Measurements from ENCODE around the gene CAPN2.
A peak's percentile ranks its signal among the peaks of the same experiment; 100 is the strongest.

Gene CAPN2

DNA sequence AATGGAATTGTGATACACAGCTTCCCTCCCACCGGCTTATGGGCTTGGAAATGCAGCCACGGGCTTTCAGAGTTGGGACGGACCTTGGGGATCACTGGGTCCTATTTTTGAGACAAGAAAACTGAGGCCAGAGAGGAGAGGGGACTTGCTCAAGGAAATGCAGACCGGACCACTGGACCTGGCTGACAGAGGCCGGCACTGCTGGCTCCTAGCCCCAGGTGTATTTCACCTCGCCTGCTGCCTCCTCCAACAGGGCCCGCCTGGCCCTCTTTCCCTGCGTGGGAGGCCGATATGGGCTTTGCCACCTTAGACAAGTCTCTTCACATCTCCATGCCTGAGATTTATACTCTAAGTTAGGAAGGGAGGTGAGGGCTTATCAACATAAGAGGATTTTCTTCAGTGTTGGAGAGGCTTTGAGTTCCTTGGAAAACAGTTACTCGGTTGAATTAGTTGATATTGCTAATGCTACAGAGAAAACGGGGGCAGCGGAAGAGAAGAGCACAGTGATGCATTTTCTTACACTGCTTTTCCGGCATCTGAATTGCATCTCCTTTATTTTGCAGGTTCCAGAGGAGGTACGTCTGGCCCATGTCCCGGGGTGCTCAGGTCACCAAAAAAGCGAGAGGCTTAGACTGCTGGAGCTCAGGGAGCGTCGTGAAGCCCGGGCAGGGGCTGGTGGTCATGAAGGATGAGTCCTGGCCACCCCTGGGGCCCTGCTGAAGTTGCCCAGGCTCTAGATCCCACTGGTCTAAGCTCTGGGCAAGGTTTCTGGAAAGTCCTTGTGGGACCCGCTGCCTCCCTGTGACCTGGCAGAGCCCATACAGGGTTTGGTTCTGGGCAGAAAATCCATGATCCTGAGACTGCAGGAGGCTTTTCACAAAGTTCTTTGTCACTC is 44.7 kb downstream of the CAPN2 start:
- peak; percentile 94 for DNase-seq (ENCODE audit: insufficient read length, low spot score)
- peak; percentile 97 for FAIRE-seq
- TF ChIP-seq, protein P1, sequence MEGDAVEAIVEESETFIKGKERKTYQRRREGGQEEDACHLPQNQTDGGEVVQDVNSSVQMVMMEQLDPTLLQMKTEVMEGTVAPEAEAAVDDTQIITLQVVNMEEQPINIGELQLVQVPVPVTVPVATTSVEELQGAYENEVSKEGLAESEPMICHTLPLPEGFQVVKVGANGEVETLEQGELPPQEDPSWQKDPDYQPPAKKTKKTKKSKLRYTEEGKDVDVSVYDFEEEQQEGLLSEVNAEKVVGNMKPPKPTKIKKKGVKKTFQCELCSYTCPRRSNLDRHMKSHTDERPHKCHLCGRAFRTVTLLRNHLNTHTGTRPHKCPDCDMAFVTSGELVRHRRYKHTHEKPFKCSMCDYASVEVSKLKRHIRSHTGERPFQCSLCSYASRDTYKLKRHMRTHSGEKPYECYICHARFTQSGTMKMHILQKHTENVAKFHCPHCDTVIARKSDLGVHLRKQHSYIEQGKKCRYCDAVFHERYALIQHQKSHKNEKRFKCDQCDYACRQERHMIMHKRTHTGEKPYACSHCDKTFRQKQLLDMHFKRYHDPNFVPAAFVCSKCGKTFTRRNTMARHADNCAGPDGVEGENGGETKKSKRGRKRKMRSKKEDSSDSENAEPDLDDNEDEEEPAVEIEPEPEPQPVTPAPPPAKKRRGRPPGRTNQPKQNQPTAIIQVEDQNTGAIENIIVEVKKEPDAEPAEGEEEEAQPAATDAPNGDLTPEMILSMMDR (IDR thresholded peaks at IDR 0.05; ENCODE audit: insufficient read depth, missing control alignments) = no peak

DNA sequence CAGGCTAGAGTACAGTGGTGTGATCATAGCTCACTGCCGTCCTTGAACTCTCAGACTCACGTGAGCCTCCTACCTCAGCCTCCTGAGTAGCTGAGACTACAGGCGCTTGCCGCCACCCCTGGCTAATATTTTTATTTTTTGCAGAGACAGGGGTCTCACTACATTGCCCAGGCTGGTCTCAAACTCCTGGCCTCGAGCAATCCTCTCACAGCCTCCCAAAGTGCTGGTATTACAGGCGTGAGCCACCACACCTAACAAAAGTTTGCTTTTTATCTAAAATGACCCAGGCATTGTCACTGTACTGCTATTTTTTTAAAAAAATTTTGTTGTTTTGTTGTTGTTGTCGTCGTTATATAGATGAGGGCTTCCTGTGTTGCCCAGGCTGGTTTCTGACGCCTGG is 46.4 kb downstream of the CAPN2 start:
- FAIRE-seq = no peak
- TF ChIP-seq, protein P1 (IDR thresholded peaks at IDR 0.05; ENCODE audit: insufficient read depth, missing control alignments) = no peak
- DNase-seq (ENCODE audit: insufficient read length, low spot score) = no peak

DNA sequence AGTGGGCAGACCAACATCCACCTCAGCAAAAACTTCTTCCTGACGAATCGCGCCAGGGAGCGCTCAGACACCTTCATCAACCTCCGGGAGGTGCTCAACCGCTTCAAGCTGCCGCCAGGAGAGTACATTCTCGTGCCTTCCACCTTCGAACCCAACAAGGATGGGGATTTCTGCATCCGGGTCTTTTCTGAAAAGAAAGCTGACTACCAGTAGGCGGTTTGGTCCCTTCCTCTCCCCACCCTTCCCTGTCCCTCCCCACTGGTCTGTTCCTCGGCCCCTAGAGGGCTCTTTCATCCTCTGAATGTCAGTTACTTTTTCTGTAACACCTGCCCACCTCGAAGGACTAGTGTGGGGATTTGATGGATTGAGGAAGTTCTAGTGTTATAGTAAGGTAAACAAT is 46.9 kb downstream of the CAPN2 start:
- DNase-seq (ENCODE audit: insufficient read length, low spot score) = peak; percentile 12
- TF ChIP-seq, protein P1 (IDR thresholded peaks at IDR 0.05; ENCODE audit: insufficient read depth, missing control alignments) = no peak
- no peak for FAIRE-seq

DNA sequence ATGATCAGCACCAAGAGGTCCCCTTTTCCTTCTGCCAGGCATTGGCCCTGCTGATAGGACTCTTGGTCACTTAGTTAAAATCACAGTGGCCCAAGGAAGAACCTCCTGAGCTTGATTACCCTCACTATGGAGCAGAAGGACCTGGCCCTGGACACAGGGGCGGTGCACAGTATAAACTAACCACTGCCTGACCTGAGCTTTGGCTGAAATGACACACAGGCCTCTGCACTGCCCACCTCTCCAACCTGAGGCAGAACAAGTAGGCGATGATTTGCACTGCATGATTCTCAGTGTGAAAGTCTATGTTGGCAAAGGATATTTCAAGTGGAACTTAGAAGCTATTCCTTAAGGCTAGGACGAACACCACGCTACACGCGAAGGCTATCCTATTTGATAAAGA is 48.5 kb downstream of the CAPN2 start:
- DNase-seq (ENCODE audit: insufficient read length, low spot score) (peak; percentile 9), FAIRE-seq (no peak)
- TF ChIP-seq, protein P1 (IDR thresholded peaks at IDR 0.05; ENCODE audit: insufficient read depth, missing control alignments) = no peak

DNA sequence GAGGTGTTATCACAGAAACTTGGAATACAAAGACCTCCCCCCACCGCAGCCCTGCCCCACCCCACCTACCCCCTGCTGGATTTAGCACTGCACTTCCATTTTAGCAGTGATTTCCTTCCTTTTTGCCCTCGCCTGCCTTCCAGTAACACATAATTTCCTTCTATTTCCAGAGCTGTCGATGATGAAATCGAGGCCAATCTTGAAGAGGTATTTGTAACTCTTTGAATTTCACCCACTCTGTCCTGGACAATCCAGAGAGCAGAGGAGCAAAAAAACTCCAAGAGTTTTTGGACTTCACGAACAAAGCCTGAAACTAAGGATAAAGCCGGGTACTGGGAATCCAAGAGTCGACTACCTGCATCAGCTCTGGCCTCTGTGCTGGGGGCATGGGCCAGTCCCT is 49.1 kb downstream of the CAPN2 start:
- TF ChIP-seq, protein P1 (IDR thresholded peaks at IDR 0.05; ENCODE audit: insufficient read depth, missing control alignments) = no peak
- FAIRE-seq (no peak), DNase-seq (ENCODE audit: insufficient read length, low spot score) (peak; percentile 7)

DNA sequence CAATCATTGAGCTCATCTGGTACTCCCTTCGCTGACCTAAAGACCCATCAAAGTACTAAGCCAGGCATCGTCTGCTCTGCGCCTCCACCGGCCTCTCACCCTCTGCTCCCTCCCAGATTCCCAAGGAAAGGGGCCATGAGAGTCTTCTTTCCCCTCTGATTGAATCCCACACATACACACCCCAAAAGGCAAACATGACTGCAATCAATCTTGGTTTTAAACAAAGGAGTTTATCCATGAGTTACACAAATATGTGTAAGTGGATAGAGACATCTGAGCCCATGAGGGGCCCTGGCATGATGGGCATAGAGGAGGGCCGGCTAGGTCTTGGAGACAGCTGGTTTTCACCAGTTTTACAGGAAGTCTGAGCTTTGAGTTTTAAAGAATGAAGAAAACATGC is 50.9 kb downstream of the CAPN2 start:
- TF ChIP-seq, protein P1 (IDR thresholded peaks at IDR 0.05; ENCODE audit: insufficient read depth, missing control alignments) = no peak
- DNase-seq (ENCODE audit: insufficient read length, low spot score) (peak; percentile 10), FAIRE-seq (no peak)

DNA sequence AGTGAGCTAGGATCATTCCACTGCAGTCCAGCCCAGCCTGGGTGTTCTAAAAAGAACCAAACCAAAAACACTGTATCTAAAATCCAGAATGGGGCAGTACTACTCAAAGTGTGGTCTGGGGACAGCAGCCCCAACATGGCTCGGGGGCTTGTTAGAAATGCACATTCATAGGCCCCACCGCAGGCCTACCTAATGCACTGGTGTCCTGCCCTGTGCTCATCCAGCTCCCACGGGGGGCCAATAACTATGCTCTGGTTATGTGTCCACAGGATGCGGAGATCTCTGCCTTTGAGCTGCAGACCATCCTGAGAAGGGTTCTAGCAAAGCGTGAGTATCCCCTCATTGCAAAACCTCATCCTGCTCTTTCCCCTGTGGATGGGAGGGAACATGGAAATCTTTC is 51.5 kb downstream of the CAPN2 start:
- DNase-seq (ENCODE audit: insufficient read length, low spot score) (no peak), FAIRE-seq (no peak)

More for the DNA sequence above, 51.5 kb downstream of the CAPN2 start:
- TF ChIP-seq, protein P1 (IDR thresholded peaks at IDR 0.05; ENCODE audit: insufficient read depth, missing control alignments) = no peak

Data from D721Med (cell line).